Thyroid gland (tissue), 4 donors: ENCODE data around the gene RIMBP2.

Experiments
- CTCF ChIP-seq, 6 experiments: fragments of 200-600 bp in 3 of 6; fragments of 450-650 bp in 3 of 6; sonication (generic) in 3 of 6; IDR thresholded peaks; one replicate each; pipeline ENCODE4 v1.5.1; 2016 to 2019; ENCODE audit warnings: antibody characterized with exemption in 6 of 6, mild to moderate bottlenecking in 2 of 6, inconsistent platforms in 1 of 6, moderate library complexity in 1 of 6
- POLR2A ChIP-seq, 2 donors: fragments of 450-650 bp; IDR thresholded peaks; one replicate each; pipeline ENCODE4 v1.6.1; 2017; ENCODE audit warnings: antibody characterized with exemption in 2 of 2, mild to moderate bottlenecking in 2 of 2, moderate library complexity in 1 of 2

DNA sequence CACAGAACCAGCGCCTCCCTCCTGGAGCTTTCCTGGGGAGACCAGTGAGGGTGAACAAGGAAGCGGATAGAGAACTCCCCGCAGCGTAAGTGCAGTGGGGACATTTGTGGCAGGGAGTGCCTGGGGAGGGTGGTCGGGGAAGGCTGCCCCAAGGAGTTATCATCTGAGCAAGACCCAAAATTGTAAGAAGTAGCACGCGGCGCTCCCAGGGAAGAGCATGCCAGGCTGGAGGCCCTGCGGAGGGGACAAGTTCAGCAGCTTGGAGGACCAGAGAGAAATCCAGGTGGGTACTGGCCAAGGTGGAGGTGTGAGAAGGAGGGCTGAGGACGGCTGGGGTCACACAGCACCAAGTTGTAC lies 46.2 kb upstream of the RIMBP2 start:
- TF ChIP-seq CTCF (IDR thresholded peaks at IDR 0.05), result no peak
- no peak for TF ChIP-seq POLR2A (IDR thresholded peaks at IDR 0.05)
